ENCODE results near the gene PEG3. TPM values are rescaled to one million over a fixed set of nuclear protein-coding genes. Genes with fewer than 3 reads are reported as not detected.

Gene PEG3
- total and polyA plus RNA-seq, 2 of the 13 experiments (the other 11 are each of a cell fraction or from before 2014, with no cell fraction given), result 217 to 394 TPM

DNA sequence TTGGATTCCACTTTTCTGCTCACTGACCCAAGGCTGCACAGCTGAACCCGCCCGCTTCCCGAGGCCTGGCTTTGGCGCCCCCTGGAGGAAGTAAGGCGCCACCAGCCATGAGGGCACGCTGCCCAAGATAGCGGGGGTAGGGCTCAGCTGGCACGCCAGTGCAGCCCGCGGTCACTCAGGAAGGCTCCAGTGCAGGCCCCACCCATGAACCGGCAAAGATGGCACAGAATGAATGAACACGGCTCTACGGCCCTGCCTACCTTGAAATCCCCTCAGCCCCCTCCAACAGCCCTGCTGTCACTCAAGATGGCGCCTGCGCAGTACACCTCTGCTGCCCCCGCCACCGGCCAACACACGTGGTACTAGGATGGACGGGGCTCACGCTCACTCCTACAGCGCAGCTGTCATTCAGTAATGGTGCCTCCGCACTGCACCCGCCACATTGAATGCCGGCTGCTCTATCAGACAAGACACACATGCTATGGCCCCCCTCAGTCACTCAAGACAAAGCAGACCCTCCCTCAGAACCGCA lies 3.0 kb downstream of the PEG3 start (continued):
- TF ChIP-seq ZBTB33 (CRISPR knock-in tag; IDR thresholded peaks at IDR 0.05) (peak; percentile 74; the same call in 1 of the 2 replicates), TBX3 (IDR thresholded peaks at IDR 0.05; ENCODE audit: borderline replicate concordance) (0 out of 2 replicates have a peak, but pooled peaks have one; percentile 10), HINFP (CRISPR knock-in tag; IDR thresholded peaks at IDR 0.05; ENCODE audit: low read depth) (no peak), TARDBP (CRISPR knock-in tag; IDR thresholded peaks at IDR 0.05) (0 out of 2 replicates have a peak, but pooled peaks have one; percentile 7), POLR2G (IDR thresholded peaks at IDR 0.05; ENCODE audit: low read depth, low read length) (0 out of 2 replicates have a peak, but pooled peaks have one; percentile 33), CBX1 (IDR thresholded peaks at IDR 0.05; ENCODE audit: low read depth) (no peak), STAG1 (CRISPR knock-in tag; IDR thresholded peaks at IDR 0.05) (peak; percentile 36; the same call in 1 of the 2 replicates), CTCF (CRISPR knock-in tag; IDR thresholded peaks at IDR 0.05) (peak; percentile 78), ZNF414 (CRISPR knock-in tag; IDR thresholded peaks at IDR 0.05) (peak; percentile 50; the same call in 1 of the 2 replicates), CREB1 (IDR thresholded peaks at IDR 0.05) (no peak), CREB1 (CRISPR knock-in tag; IDR thresholded peaks at IDR 0.05) (peak; percentile 38; the same call in 1 of the 2 replicates)
- TF ChIP-seq, protein P1, sequence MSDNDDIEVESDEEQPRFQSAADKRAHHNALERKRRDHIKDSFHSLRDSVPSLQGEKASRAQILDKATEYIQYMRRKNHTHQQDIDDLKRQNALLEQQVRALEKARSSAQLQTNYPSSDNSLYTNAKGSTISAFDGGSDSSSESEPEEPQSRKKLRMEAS (IDR thresholded peaks at IDR 0.05), result peak; percentile 42; the same call in 1 of the 2 replicates

Measured in HepG2 (cell line).